DND-41 (cell line): ENCODE measurements around the gene LBHD1.

Experiments
- ATAC-seq: fragments of 200-7000 bp; cut with Tn5 transposase; 3 replicates; pipeline ENCODE4 v1.9.1; 2021; ENCODE audit warnings: low read depth; ENCODE audit not compliant: insufficient read depth
- DNase-seq: peaks from one replicate; pipeline ENCODE4 v3.0.0-alpha.2; 2020
- H2AFZ ChIP-seq: 2 replicates; pipeline ENCODE4 v1.6.0; 2012; ENCODE audit warnings: low read depth, low read length
- H3K27ac ChIP-seq: 2 replicates; pipeline ENCODE4 v1.5.1; 2012; ENCODE audit warnings: low read length, inconsistent platforms
- H3K27me3 ChIP-seq: fragments of 200-600 bp; sonication (generic); 2 replicates; pipeline ENCODE4 v1.6.0; 2012; ENCODE audit warnings: low read length, mild to moderate bottlenecking, inconsistent platforms; ENCODE audit not compliant: insufficient read depth, poor library complexity
- H3K36me3 ChIP-seq: 2 replicates; pipeline ENCODE4 v1.5.1; 2012; ENCODE audit warnings: low read length, inconsistent platforms; ENCODE audit not compliant: insufficient read depth
- H3K4me1 ChIP-seq: 2 replicates; pipeline ENCODE4 v1.5.1; 2012; ENCODE audit warnings: mild to moderate bottlenecking, low read length; ENCODE audit not compliant: insufficient read depth
- H3K4me2 ChIP-seq: 2 replicates; pipeline ENCODE4 v1.6.0; 2012; ENCODE audit warnings: mild to moderate bottlenecking, moderate library complexity, low read length, inconsistent platforms; ENCODE audit not compliant: insufficient read depth
- H3K4me3 ChIP-seq, 2 experiments: fragments of 200-600 bp in 1 of 2; shearing (Covaris generic) in 1 of 2; 2 replicates each; pipeline ENCODE4 v1.5.1; 2012 to 2016; ENCODE audit warnings: inconsistent platforms in 2 of 2, low read length in 2 of 2, mild to moderate bottlenecking in 2 of 2, low read depth in 1 of 2, moderate library complexity in 1 of 2
- H3K79me2 ChIP-seq: 2 replicates; pipeline ENCODE4 v1.6.0; 2012; ENCODE audit warnings: low read length, inconsistent platforms; ENCODE audit not compliant: insufficient read depth
- H3K9ac ChIP-seq: 2 replicates; pipeline ENCODE4 v1.6.0; 2012; ENCODE audit warnings: low read depth, mild to moderate bottlenecking, inconsistent platforms, low read length, moderate library complexity
- H3K9me3 ChIP-seq: 2 replicates; pipeline ENCODE4 v1.5.1; 2012; ENCODE audit warnings: low read length, moderate library complexity, mild to moderate bottlenecking, inconsistent platforms; ENCODE audit not compliant: insufficient read depth, severe bottlenecking
- H4K20me1 ChIP-seq: 2 replicates; pipeline ENCODE4 v1.6.0; 2012; ENCODE audit warnings: low read length; ENCODE audit not compliant: insufficient read depth
- CTCF ChIP-seq: IDR thresholded peaks from 2 replicates; pipeline ENCODE4 v1.5.1; 2012; ENCODE audit warnings: borderline replicate concordance, low read length, moderate library complexity, mild to moderate bottlenecking; ENCODE audit not compliant: poor library complexity, severe bottlenecking; ENCODE audit errors: extremely low read depth
- EZH2 ChIP-seq: IDR thresholded peaks from 3 replicates; pipeline ENCODE4 v1.6.1; 2012; ENCODE audit warnings: borderline replicate concordance, low read depth, mild to moderate bottlenecking, moderate library complexity, low read length, inconsistent platforms; ENCODE audit not compliant: severe bottlenecking

Gene LBHD1

DNA sequence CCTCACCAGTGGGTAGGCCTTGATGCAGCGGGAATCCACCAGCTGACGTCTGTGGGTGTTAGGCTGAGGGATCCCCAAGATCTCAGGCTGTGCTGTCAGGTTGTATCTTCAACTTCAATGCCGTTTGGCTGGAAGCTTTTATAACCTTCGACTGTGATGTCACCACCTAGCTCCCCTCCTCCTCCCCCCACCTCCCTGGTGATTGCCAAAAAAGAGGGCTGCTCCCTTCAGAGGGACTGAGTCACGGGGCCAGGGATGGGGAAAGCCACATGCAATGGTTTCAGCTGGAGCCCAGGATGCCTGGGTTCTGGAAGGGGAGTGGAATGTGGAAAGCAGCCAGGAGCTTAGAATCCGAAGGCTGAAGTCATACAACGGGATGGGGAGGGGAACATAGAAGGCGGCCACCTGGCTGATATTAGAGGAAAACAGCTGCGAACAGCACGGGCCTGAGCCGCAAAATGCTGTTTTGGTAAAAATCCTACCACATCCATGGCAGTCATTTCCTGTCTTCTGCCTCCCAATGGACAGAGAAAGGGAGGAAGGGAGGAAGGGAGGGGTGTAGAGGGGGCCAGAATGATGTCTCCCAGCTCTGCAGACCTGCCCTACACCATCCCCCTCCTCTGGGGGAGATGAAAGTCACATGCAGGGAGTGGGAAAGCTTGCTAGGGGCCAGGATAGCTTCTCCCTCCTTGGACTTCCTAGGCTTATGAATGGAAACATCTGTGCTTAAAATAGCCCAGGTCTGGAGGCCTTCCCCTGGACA lies 17.5 kb upstream of the LBHD1 start, which contains the start of gene LRRN4CL:
TSS of gene LRRN4CL (minus strand) at position 110 of the 763 bp plus-strand sequence. CDS start 1,022 bp downstream, outside the sequence.
- Histone ChIP-seq H3K4me2 (no peak within 1 kb of the TSS), H3K27me3 (no peaks in the 10 kb centered on the region), H3K27ac (no peak within 1 kb of the TSS; the same call in 1 of the 2 replicates), H2AFZ (no peak within 1 kb of the TSS), H3K9ac (no peak within 1 kb of the TSS), H3K4me1 (no peaks in the 10 kb centered on the region), H3K4me3 (no peak within 1 kb of the TSS), H4K20me1 (no peaks in the 10 kb centered on the region), H3K36me3 (peaks cover 39% of the 10 kb centered on the region), H3K79me2 (no peaks in the 10 kb centered on the region), H3K9me3 (no peaks in the 10 kb centered on the region)
- DNase-seq = no peak
- ATAC-seq = no peak
- TF ChIP-seq EZH2 (no peak), CTCF (no peak)

GRCh38 chr11:62688491-62688890 lies 16.4 kb upstream of the LBHD1 start:
- DNase-seq (no peak), ATAC-seq (no peak)
- H3K27me3 ChIP-seq = no peaks in the 10 kb centered on the region
- H3K4me2 ChIP-seq = no peak overlapping the region
- H3K36me3 ChIP-seq = peaks cover 32% of the 10 kb centered on the region
- no peaks in the 10 kb centered on the region for H4K20me1 ChIP-seq
- no peaks in the 10 kb centered on the region for H3K9me3 ChIP-seq
- no peaks in the 10 kb centered on the region for H3K4me1 ChIP-seq
- TF ChIP-seq CTCF = no peak
- TF ChIP-seq EZH2 = no peak
- no peak overlapping the region for H2AFZ ChIP-seq
- H3K4me3 ChIP-seq = no peak overlapping the region
- H3K79me2 ChIP-seq = no peaks in the 10 kb centered on the region
- H3K9ac ChIP-seq = no peak overlapping the region
- H3K27ac ChIP-seq = no peak overlapping the region; the same call in 1 of the 2 replicates

GRCh38 chr11:62687508-62688396 lies 15.7 kb upstream of the LBHD1 start:
- DNase-seq = no peak
- Histone ChIP-seq H3K27ac (no peak overlapping the region; the same call in 1 of the 2 replicates), H2AFZ (no peak overlapping the region), H3K79me2 (no peaks in the 10 kb centered on the region), H3K36me3 (peaks cover 26% of the 10 kb centered on the region), H4K20me1 (no peaks in the 10 kb centered on the region), H3K4me3 (no peak overlapping the region), H3K9ac (no peak overlapping the region), H3K27me3 (no peaks in the 10 kb centered on the region), H3K4me2 (no peak overlapping the region), H3K4me1 (no peaks in the 10 kb centered on the region), H3K9me3 (no peaks in the 10 kb centered on the region)
- no peak for TF ChIP-seq EZH2
- TF ChIP-seq CTCF = no peak
- no peak for ATAC-seq
